H1 (cell line): Measurements from ENCODE around the gene UBE2L6. TPM values are rescaled to one million over a fixed set of nuclear protein-coding genes. Genes with fewer than 3 reads are reported as not detected.

Source experiments
- CHD7 ChIP-seq: fragments of 300-600 bp; sonication (generic); IDR thresholded peaks from 2 replicates; pipeline ENCODE4 v1.7.1; 2012; ENCODE audit warnings: low read length, moderate library complexity, mild to moderate bottlenecking, inconsistent platforms; ENCODE audit not compliant: insufficient replicate concordance
- PHF8 ChIP-seq: fragments of 200-600 bp; sonication (generic); conservative IDR thresholded peaks from 2 replicates; pipeline ENCODE4 v1.7.1; 2012; ENCODE audit warnings: low read depth, mild to moderate bottlenecking, inconsistent platforms, low read length, moderate library complexity
- SP1 ChIP-seq: IDR thresholded peaks from 2 replicates; pipeline ENCODE4 v1.6.1; 2011; ENCODE audit warnings: low read depth, low read length
- TAF7 ChIP-seq: optimal IDR thresholded peaks from 2 replicates; pipeline ENCODE3; 2011; ENCODE audit warnings: low read depth, mild to moderate bottlenecking, inconsistent platforms, low read length, moderate library complexity, borderline replicate concordance
- polyA plus RNA-seq, 7 experiments: library from polyadenylated mRNA; depleted of rRNA in 3 of 7; stranded (reverse) in 5 of 7; unstranded in 2 of 7; fragments of >200 nt in 5 of 7; fragments of 200-250 nt in 2 of 7; gene quantifications; 1 replicate in 5 of 7; 2 replicates in 1 of 7; 4 replicates in 1 of 7; pipeline versions ENCODE4 v1.2.1 to v1.2.3, GENCODE V29; 2011 to 2013; ENCODE audit warnings: missing spikeins in 2 of 7, mixed read lengths in 2 of 7
- total RNA-seq: library from RNA; stranded (reverse); fragmentation: NEBNext Ultra II Directional; extraction: Animal tissue kit (Norgen Biotek cat#: 25700); gene quantifications from 2 replicates; pipeline ENCODE4 v1.2.1, GENCODE V29; 2021

Gene UBE2L6
- total and polyA plus RNA-seq, 2 of the 8 experiments (the other 6 are each of a cell fraction or from before 2014, with no cell fraction given) = 67.8 to 89.2 TPM

- no peak for TF ChIP-seq CHD7
- TF ChIP-seq SP1 = no peak
- TF ChIP-seq TAF7 = no peak
- TF ChIP-seq PHF8 = peak; percentile 4; the same call in 1 of the 2 replicates
These were observed 462 bp downstream of the UBE2L6 start (continued) for GRCh38 chr11:57566905-57567514.
